BJ (cell line): Measurements from ENCODE around the gene NCK2. TPM values are rescaled to one million over a fixed set of nuclear protein-coding genes. Genes with fewer than 3 reads are reported as not detected.

ENCODE experiments used
- CTCF ChIA-PET: fragments of 350-600 bp; formaldehyde crosslinking; extraction: SDS; loops from one replicate; lab custom pipeline; 2021; ENCODE audit warnings: antibody characterized with exemption, inconsistent platforms; lab: Yijun Ruan, JAX
- POLR2A ChIA-PET: fragments of 300-600 bp; sonication (Branson Sonifier 250); formaldehyde crosslinking; extraction: SDS; loops from one replicate; lab custom pipeline; 2021; ENCODE audit warnings: antibody characterized with exemption; lab: Charles Lee
- DNase-seq: peaks from one replicate; pipeline ENCODE4 v3.0.0-alpha.2; 2011; ENCODE audit warnings: low read depth
- H3K27me3 ChIP-seq: 2 replicates; pipeline ENCODE4 v1.6.0; 2011; ENCODE audit warnings: low read length; ENCODE audit not compliant: control insufficient read depth, insufficient read depth
- H3K36me3 ChIP-seq: 2 replicates; pipeline ENCODE4 v1.5.1; 2011; ENCODE audit warnings: low read length; ENCODE audit not compliant: control insufficient read depth, insufficient read depth
- H3K4me3 ChIP-seq: 2 replicates; pipeline ENCODE4 v1.5.1; 2011; ENCODE audit warnings: low read depth, mild to moderate bottlenecking, control low read depth, low read length
- CTCF ChIP-seq: IDR thresholded peaks from 2 replicates; pipeline ENCODE4 v1.5.1; 2011; ENCODE audit warnings: low read depth, mild to moderate bottlenecking, control low read depth, inconsistent platforms, low read length, moderate library complexity; ENCODE audit not compliant: insufficient read depth
- polyA plus RNA-seq: library from polyadenylated mRNA; depleted of rRNA; stranded (reverse); fragments of >200 nt; gene quantifications from 2 replicates; pipeline ENCODE4 v1.2.3, GENCODE V29; 2011

NCK2 gene
- polyA plus RNA-seq, 1 experiment = 32.9 TPM

- TF ChIP-seq CTCF = no peak
- H3K36me3 ChIP-seq = peaks cover 7% of the 10 kb centered on the region
- CTCF ChIA-PET = no interaction called here
- H3K27me3 ChIP-seq = no peaks in the 10 kb centered on the region
- no peak overlapping the region for H3K4me3 ChIP-seq
- DNase-seq = no peak
- POLR2A ChIA-PET = no interaction called here
Observed at GRCh38 chr2:105882341-105882740, 137.6 kb downstream of the NCK2 start.

GRCh38 chr2:105882920-105883435 lies 138.3 kb downstream of the NCK2 start:
- no peaks in the 10 kb centered on the region for H3K27me3 ChIP-seq
- no peak for TF ChIP-seq CTCF
- no peak for DNase-seq
- ChIA-PET POLR2A (no interaction called here), CTCF (no interaction called here)
- H3K36me3 ChIP-seq = peaks cover 7% of the 10 kb centered on the region
- H3K4me3 ChIP-seq = no peak overlapping the region

DNA sequence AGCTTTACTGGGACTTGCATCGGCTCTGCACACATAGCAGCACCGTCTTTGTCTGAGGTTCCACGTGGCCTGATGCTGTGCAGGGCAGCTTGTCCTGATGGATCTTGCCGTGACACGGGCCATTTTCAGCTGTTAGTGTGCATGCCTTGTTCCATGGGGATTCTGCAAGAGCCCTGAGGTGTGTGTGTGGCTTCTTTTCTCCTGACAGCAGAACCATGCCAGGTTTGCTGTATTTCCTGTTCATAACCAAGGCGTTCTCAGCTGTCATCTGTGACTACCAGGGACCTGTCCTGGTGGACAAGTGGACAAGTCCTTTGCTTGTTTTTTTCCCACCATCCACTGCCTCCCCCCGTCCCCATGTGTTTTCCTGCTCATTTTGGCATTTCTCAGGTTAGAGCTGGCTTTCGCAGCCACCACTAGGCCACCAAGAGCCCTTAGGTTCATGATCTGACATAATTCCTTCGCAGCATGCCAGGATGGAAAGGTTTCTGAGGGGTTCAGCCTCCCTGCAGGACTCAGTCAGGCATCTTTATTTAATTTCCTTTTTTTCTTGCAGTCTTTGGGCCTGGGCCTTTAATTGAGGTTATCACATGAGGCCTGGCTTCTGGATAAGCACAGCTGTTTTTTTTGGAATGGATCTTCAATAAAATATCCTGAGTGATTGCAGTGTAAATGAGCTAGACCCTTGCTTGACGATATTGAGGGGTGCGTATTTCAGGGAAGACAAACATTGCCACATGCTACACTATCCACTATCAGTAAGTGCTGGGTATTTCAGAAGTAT lies 139.4 kb downstream of the NCK2 start:
- no peak for DNase-seq
- Histone ChIP-seq H3K4me3 (no peak overlapping the region), H3K27me3 (no peaks in the 10 kb centered on the region), H3K36me3 (peaks cover 5% of the 10 kb centered on the region)
- POLR2A ChIA-PET = no interaction called here
- no peak for TF ChIP-seq CTCF
- CTCF ChIA-PET = interaction anchor here (0.9 to 1.9 kb wide), 2 partner anchors 10 kb away, joined by 3 to 5 read pairs; no protein-coding TSS in a partner anchor

DNA sequence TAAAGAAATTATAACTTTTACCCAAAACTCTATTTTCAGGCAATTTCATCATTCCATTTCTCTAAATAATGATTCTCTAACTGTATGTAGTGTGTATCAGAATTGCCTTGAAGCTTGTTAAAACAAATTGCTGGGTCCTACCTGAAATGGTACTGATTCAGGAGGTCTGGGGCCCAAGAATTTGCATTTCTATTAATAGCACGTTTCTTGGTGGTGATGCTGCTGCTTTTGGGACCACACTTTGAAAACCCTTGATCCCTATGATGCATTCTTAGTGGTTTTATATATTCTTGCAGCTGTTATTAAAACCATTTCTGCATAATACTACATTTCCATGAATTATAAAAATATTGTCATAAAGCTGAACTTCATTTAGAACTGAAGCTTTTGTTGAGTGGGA lies 140.7 kb downstream of the NCK2 start:
- H3K36me3 ChIP-seq = peaks cover 5% of the 10 kb centered on the region
- no peak for TF ChIP-seq CTCF
- ChIA-PET CTCF (interaction anchor here (0.7 to 1.9 kb wide), 3 partner anchors 11 to 95 kb away, joined by 3 to 5 read pairs (median 3); no protein-coding TSS in a partner anchor), POLR2A (no interaction called here)
- no peak for DNase-seq
- no peak overlapping the region for H3K4me3 ChIP-seq
- no peaks in the 10 kb centered on the region for H3K27me3 ChIP-seq

DNA sequence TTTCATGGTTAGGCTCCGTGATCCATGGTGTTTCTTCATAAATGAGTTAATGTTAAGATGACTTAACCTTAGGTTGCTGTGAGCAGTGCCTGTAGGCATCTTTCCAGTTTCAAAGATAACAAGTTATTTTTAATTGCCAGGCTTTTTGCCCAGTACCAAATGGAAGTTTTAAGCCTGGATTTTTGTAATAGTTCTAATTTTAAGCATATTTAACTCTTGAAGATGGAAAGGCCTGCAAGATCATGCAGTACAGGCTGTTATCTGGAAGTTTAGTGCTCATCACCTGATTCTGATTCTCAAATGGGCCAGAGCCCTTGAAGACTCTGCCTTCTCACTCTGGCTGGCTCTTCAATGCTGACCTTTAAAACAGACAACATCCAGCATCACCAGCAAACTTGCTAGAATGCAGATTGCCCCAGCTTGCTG lies 141.3 kb downstream of the NCK2 start:
- ChIA-PET POLR2A (no interaction called here), CTCF (interaction anchor here (0.7 to 1.9 kb wide), 2 partner anchors 12 to 96 kb away, joined by 3 to 5 read pairs; no protein-coding TSS in a partner anchor)
- no peak for TF ChIP-seq CTCF
- Histone ChIP-seq H3K27me3 (no peaks in the 10 kb centered on the region), H3K4me3 (no peak overlapping the region), H3K36me3 (peaks cover 5% of the 10 kb centered on the region)
- peak; percentile 71 for DNase-seq
